GM19193 (cell line): ENCODE results near the gene RAP1A.
A peak's percentile ranks its signal among the peaks of the same experiment; 100 is the strongest.

Experiments
- POLR2A ChIP-seq: IDR thresholded peaks from 4 replicates; pipeline ENCODE4 v1.6.1; 2011; ENCODE audit not compliant: insufficient read depth, insufficient read length; ENCODE audit errors: extremely low read depth

Gene RAP1A

GRCh38 chr1:111611986-111612385, 7.6 kb upstream of the RAP1A start:
- no peak for TF ChIP-seq POLR2A

- TF ChIP-seq POLR2A = peak; percentile 32
Observed at GRCh38 chr1:111615870-111616715, 3.5 kb upstream of the RAP1A start.

GRCh38 chr1:111618081-111618480, 1.5 kb upstream of the RAP1A start:
- no peak for TF ChIP-seq POLR2A

DNA sequence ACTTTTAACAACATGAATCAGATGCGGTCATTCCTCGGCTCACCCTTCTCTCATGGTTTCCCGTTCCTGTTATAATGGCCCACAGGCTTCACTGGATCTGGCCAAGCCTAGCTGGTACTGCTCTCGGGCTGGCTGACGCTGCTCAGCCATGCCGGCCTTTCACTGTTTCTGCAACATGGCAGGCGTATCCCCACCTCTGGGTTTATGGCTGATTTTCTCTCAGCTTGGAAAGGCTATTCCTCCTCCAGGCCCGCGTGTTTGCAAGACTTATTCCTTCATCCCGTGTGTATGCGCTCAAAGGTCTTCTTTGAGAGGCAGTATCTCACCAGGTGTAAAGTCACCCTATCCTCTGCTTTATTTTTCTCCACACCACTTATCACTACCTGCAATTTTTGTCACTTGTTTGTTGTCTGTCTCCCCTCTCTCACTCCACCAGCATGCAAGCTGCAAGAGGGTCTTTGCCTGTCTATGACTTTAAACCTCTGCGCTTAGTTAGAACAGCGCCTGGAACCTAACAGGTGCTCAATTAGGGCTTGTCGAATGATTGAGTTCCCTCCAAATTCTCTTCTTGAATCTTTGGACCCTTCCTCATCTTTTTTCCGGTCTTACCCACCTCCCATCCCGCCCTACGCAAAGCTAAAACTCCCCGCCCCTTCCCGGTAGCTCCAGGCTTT, 491 bp upstream of the RAP1A start:
- TF ChIP-seq POLR2A = no peak

GRCh38 chr1:111620441-111620971, 917 bp downstream of the RAP1A start:
- TF ChIP-seq POLR2A = no peak

DNA sequence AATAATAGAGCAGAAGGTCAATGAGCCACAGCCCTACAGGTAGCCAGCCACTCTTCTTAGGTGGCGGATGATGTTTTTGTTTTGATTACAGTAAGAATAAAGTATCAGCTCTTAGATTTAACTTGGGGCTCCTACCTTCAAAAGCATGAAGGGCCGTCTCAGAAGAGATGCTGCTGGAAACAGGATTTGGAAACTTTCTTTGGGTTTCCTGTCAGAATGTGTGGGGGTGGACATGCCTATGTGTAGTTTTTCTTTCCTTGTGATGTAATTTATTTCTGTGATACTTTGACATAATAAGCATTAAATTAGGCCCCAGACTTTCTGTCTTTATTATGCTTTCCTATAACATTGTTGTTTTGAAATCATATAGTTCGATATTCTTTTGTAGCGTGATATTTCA, 1.5 kb downstream of the RAP1A start:
- no peak for TF ChIP-seq POLR2A

- TF ChIP-seq POLR2A = no peak
Observed at GRCh38 chr1:111622166-111622565, 2.6 kb downstream of the RAP1A start.

DNA sequence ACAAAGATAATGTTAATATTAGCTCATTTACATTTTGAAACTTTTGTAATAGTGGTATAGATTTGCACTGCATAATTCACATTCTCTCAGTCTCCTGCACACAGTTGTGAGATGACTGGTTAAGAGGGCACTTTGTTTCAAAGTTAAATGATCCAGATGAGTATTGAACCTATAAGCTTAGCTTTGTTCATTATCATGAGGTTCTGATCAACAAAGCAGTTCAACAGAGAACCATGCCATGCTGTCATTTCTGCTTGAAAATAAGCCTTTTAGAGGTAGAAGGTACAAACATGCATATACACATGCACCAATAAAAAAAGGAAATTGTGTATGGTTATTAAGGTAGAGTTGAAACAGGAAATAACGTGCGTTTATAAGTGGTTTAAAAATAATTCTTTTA, 4.8 kb downstream of the RAP1A start:
- no peak for TF ChIP-seq POLR2A

- TF ChIP-seq POLR2A = no peak
Observed at GRCh38 chr1:111625276-111625675, 5.7 kb downstream of the RAP1A start.

GRCh38 chr1:111628153-111628552, 8.6 kb downstream of the RAP1A start:
- TF ChIP-seq POLR2A = no peak

DNA sequence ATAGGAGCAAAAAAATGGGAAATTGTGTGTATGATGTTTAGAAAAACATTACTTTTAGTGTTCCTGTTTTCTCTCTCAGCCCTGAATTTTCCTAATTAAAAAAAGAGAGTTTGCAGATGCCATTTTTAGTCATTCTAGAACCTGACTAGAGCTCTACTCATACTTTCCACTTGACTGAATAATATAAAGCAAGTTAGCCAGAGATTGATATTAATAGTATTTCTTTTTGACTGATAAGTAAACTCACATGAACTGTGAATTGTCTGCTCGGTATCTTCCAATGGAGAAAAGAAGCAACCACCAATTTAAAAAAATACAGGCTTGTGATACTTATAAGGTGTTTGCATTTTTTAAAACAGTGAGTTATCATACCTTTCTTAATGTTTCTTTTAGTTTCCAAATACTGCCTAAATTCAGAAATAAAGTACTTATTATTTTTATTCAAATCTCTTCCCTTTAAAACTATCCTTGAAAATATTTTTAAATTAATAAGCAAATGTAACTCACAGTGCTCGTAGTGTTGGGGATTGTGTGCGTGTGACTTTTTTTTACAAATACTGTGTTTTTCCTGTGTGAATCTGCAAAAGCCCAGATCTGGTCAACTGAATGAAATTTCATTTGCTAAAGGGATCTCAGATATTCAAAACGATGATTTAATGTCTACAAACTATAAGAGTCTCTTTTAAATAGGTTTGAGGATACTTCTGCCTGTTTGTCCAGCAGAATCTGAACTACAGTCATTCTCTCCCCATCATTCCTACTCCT, 9.8 kb downstream of the RAP1A start:
- TF ChIP-seq POLR2A = no peak

DNA sequence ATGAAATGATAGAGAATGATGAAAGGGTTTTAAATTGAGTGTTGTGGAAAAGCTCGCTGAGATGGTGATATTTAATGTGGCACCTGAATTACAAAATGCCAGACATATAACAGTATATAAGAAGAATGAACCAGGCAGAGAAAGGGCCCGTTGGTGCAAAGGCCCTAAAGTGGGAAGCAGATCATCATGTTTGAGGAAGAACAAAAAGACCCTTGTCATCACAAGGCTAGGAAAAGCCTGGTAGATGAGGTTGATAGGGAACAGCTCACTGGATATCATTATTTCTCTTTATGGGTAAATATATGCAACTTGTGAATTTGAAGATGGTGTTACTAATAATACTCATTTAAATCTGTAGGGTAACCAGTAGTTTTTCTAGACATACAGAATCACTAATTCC, 11.0 kb downstream of the RAP1A start:
- TF ChIP-seq POLR2A = no peak

GRCh38 chr1:111631502-111631901, 11.9 kb downstream of the RAP1A start:
- TF ChIP-seq POLR2A = no peak

DNA sequence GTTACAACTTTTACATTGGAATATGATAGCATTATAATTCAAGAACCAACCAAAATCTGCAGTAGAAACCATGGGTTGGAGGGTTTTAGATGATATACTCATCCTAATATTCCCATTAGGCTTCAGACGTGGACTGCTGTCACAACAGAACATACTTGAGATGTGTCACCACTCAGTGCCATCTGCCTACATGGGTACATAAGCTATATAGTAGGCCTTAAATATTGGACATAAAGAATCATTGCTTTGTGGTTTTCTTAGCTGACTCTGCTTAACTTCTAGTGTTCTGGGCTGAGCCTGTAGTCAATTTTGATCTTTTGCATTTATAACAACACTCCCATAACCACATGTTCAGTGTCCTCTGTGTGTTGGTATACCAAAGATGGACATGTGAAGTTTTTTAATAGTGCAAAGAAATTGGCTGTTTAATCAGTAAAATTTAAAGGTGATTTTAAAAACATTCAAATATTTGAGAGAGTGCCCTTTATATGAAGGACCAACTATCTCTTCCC, 14.2 kb downstream of the RAP1A start:
- TF ChIP-seq POLR2A = no peak
